HepG2 (cell line): ENCODE data around the gene MRFAP1L1. TPM values are rescaled to one million over a fixed set of nuclear protein-coding genes. Genes with fewer than 3 reads are reported as not detected.

Experiments
- ATAC-seq: fragments of 200-7000 bp; cut with Tn5 transposase; 3 replicates; pipeline ENCODE4 v1.9.1; 2020; ENCODE audit warnings: mild to moderate bottlenecking, moderate library complexity
- BruUV-seq: library from RNA; stranded (reverse); fragments of 400-500 nt; replicated peaks from 2 replicates; lab custom pipeline; 2021; lab: Mats Ljungman, UMichigan
- CTCF ChIA-PET: fragments of 300-600 bp; formaldehyde crosslinking; extraction: SDS; loops from one replicate; lab custom pipeline; 2021; ENCODE audit warnings: low total read pairs, inconsistent platforms, low intra/inter-chr PET ratio; lab: Yijun Ruan, JAX
- POLR2A ChIA-PET: fragments of 350-600 bp; sonication (Branson Sonifier 250); formaldehyde crosslinking; loops from one replicate; lab custom pipeline; 2020; ENCODE audit warnings: antibody characterized with exemption, inconsistent platforms; lab: Yijun Ruan, JAX
- DNase-seq: peaks from one replicate; pipeline ENCODE4 v3.0.0-alpha.2; 2015; ENCODE audit warnings: low spot score
- FAIRE-seq: peaks from 3 replicates; lab custom pipeline; 2011; peaks lifted over from hg19 to GRCh38; lab: Jason Lieb, UNC
- H2AFZ ChIP-seq: one replicate; pipeline ENCODE4 v1.6.1; 2011; ENCODE audit warnings: low read length, inconsistent platforms
- H3K27ac ChIP-seq: fragments of 300-600 bp; 3 replicates; pipeline ENCODE4 v1.8.0; 2011; ENCODE audit warnings: mixed run types, mild to moderate bottlenecking, mixed read lengths, low read length, inconsistent platforms; ENCODE audit not compliant: insufficient read depth; ENCODE audit errors: extremely low read length
- H3K27me3 ChIP-seq, 2 experiments: fragments of 200-600 bp in 1 of 2; 2 replicates in 1 of 2; 3 replicates in 1 of 2; pipeline versions ENCODE4 v1.6.0 to v1.8.0; 2011; ENCODE audit warnings: low read length in 2 of 2, mild to moderate bottlenecking in 2 of 2, moderate library complexity in 2 of 2, inconsistent platforms in 1 of 2; ENCODE audit not compliant: insufficient read depth in 2 of 2, control insufficient read depth in 1 of 2
- H3K36me3 ChIP-seq, 2 experiments: fragments of 200-600 bp in 1 of 2; replicated peaks in 1 of 2; 2 replicates in 1 of 2; 3 replicates in 1 of 2; pipeline versions ENCODE4 v1.5.1 to v1.8.0; 2011; ENCODE audit warnings: low read length in 2 of 2, inconsistent platforms in 1 of 2; ENCODE audit not compliant: insufficient read depth in 2 of 2, control insufficient read depth in 1 of 2
- H3K4me1 ChIP-seq: 2 replicates; pipeline ENCODE4 v1.5.1; 2012; ENCODE audit warnings: low read length, inconsistent platforms; ENCODE audit not compliant: insufficient read depth
- H3K4me2 ChIP-seq: 2 replicates; pipeline ENCODE4 v1.6.0; 2011; ENCODE audit warnings: low read depth, low read length, inconsistent platforms
- H3K4me3 ChIP-seq, 3 experiments: fragments of 200-600 bp in 1 of 3; sonication (generic), shearing (Covaris generic) in 1 of 3; replicated peaks in 1 of 3; 2 replicates each; pipeline ENCODE4 v1.5.1; 2011 to 2016; ENCODE audit warnings: low read length in 3 of 3, inconsistent platforms in 2 of 3, low read depth in 2 of 3, mild to moderate bottlenecking in 2 of 3, control low read depth in 1 of 3, mixed read lengths in 1 of 3; ENCODE audit not compliant: insufficient read depth in 1 of 3
- H3K79me2 ChIP-seq: one replicate; pipeline ENCODE4 v1.6.1; 2011; ENCODE audit warnings: low read length, inconsistent platforms; ENCODE audit not compliant: insufficient read depth
- H3K9ac ChIP-seq: 2 replicates; pipeline ENCODE4 v1.6.0; 2011; ENCODE audit warnings: mild to moderate bottlenecking, low read depth, low read length, inconsistent platforms; ENCODE audit not compliant: insufficient read depth
- H3K9me3 ChIP-seq: 2 replicates; pipeline ENCODE4 v1.5.1; 2012; ENCODE audit warnings: mild to moderate bottlenecking, low read length
- H4K20me1 ChIP-seq: 2 replicates; pipeline ENCODE4 v1.6.0; 2011; ENCODE audit warnings: inconsistent platforms, mild to moderate bottlenecking, low read length, moderate library complexity; ENCODE audit not compliant: insufficient read depth
- ARHGAP35 ChIP-seq: sonication (generic); formaldehyde crosslinking; IDR thresholded peaks from 2 replicates; pipeline ENCODE4 v1.9.0; 2022; ENCODE audit warnings: mild to moderate bottlenecking, inconsistent platforms, moderate library complexity, missing genetic modification reagents, borderline replicate concordance
- GFI1 ChIP-seq: sonication (generic); formaldehyde crosslinking; IDR thresholded peaks from 2 replicates; pipeline ENCODE4 v1.5.0; 2020; ENCODE audit warnings: missing genetic modification reagents, mild to moderate bottlenecking, borderline replicate concordance
- HOXA3 ChIP-seq: sonication (generic); formaldehyde crosslinking; IDR thresholded peaks from 2 replicates; pipeline ENCODE4 v1.5.0; 2020; ENCODE audit warnings: missing genetic modification reagents
- POLR2AphosphoS5 ChIP-seq: IDR thresholded peaks from 2 replicates; pipeline ENCODE4 v1.6.1; 2012; ENCODE audit warnings: low read depth, low read length
- RARA ChIP-seq: IDR thresholded peaks from 2 replicates; pipeline ENCODE4 v1.6.1; 2016; ENCODE audit warnings: missing genetic modification reagents, missing compliant biosample characterization
- RELA ChIP-seq: sonication (generic); formaldehyde crosslinking; IDR thresholded peaks from 2 replicates; pipeline ENCODE4 v1.4.0; 2020; ENCODE audit warnings: missing genetic modification reagents
- TFAP4 ChIP-seq: sonication (generic); IDR thresholded peaks from 2 replicates; pipeline ENCODE4 v1.6.1; 2016; ENCODE audit warnings: low read depth, borderline replicate concordance
- ZNF274 ChIP-seq: sonication (generic); formaldehyde crosslinking; IDR thresholded peaks from 2 replicates; pipeline ENCODE4 v1.5.1; 2020; ENCODE audit warnings: mild to moderate bottlenecking, missing genetic modification reagents
- ZNF558 ChIP-seq: sonication (generic); formaldehyde crosslinking; IDR thresholded peaks from 2 replicates; pipeline ENCODE4 v1.9.0; 2022; ENCODE audit warnings: mild to moderate bottlenecking, missing genetic modification reagents, borderline replicate concordance
- ZNF724P ChIP-seq: sonication (generic); formaldehyde crosslinking; IDR thresholded peaks from 2 replicates; pipeline ENCODE4 v1.8.0; 2022; ENCODE audit warnings: missing genetic modification reagents, borderline replicate concordance
- ZNF761 ChIP-seq: sonication (generic); formaldehyde crosslinking; conservative IDR thresholded peaks from 2 replicates; pipeline ENCODE4 v1.4.0; 2020; ENCODE audit warnings: mild to moderate bottlenecking, missing genetic modification reagents
- ZNF883 ChIP-seq: sonication (generic); formaldehyde crosslinking; IDR thresholded peaks from 2 replicates; pipeline ENCODE4 v1.5.1; 2020; ENCODE audit warnings: mild to moderate bottlenecking, missing genetic modification reagents; ENCODE audit errors: not compliant biosample characterization
- WGBS: methylation state at CpG from one replicate; pipeline ENCODE4 v1.1.6; 2017; ENCODE audit warnings: low lambda C conversion rate; 5-methylcytosine and 5-hydroxymethylcytosine counted together
- in situ Hi-C: cut with HindIII; loops from 2 replicates; pipeline ENCODE4 v1.10.0; 2017; ENCODE audit warnings: low pct_unique_long_range_greater_than_20kb; ENCODE audit not compliant: extremely low pct_ligation_motif_present
- intact Hi-C: fragments of 100-400 bp; cut with micrococcal nuclease; formaldehyde crosslinking; loops from one replicate; pipeline ENCODE4 v1.10.0; 2022; ENCODE audit not compliant: unreplicated experiment
- polyA plus RNA-seq, 8 experiments: library from polyadenylated mRNA; depleted of rRNA in 3 of 8; stranded (reverse) in 7 of 8; unstranded in 1 of 8; fragments of >200 nt; fragmentation: Illumina TruSeq in 4 of 8; extraction: Trizol in 4 of 8; gene quantifications; 2 replicates each; pipeline versions ENCODE4 v1.2.1 to v1.2.3, GENCODE V29; 2011 to 2016; ENCODE audit warnings: low read depth in 4 of 8, missing spikeins in 1 of 8, mixed read lengths in 1 of 8; ENCODE audit not compliant: insufficient read depth in 1 of 8
- total RNA-seq, 5 experiments: library from RNA; depleted of rRNA; stranded (reverse); fragments of >200 nt; fragmentation: Illumina TruSeq; extraction: Trizol; gene quantifications; 2 replicates each; pipeline ENCODE4 v1.2.3, GENCODE V29; 2016; ENCODE audit warnings: low read depth in 1 of 5
- TF ChIP-seq, protein P1 (sequence below): sonication (generic); formaldehyde crosslinking; IDR thresholded peaks from 2 replicates; pipeline ENCODE4 v1.5.0; 2020; ENCODE audit warnings: mild to moderate bottlenecking, missing genetic modification reagents, moderate library complexity
- TF ChIP-seq, protein P2 (sequence below): sonication (generic); formaldehyde crosslinking; IDR thresholded peaks from 2 replicates; pipeline ENCODE4 v1.8.1; 2023; ENCODE audit warnings: mild to moderate bottlenecking, missing genetic modification reagents, borderline replicate concordance
- TF ChIP-seq, protein P3 (sequence below): sonication (generic); formaldehyde crosslinking; IDR thresholded peaks from 2 replicates; pipeline ENCODE4 v1.4.0; 2020; ENCODE audit warnings: missing genetic modification reagents

Gene MRFAP1L1
- total and polyA plus RNA-seq, 2 of the 13 experiments (the other 11 are each of a cell fraction or from before 2014, with no cell fraction given) = 44.8 to 76.6 TPM

DNA sequence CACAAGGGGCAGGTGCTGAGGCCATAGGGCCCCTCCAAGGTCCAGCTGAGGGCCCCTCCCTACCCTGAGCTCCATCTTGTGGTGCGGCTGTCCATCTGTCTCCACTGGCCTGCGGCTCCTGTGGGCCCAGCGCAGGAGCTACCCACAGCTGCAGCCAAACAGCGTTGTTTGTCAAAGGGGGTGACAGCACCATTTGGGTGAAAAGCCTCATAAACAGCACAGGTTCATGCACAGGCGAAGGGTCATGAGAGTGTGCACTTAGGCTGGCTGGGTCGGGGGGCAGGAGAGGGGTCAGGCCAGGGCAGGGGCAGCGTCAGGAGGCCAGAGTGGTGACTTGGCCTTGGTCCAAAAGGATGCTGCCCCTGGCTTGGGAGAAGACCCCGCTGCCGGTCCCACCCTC lies 38.6 kb upstream of the MRFAP1L1 start:
- Histone ChIP-seq H4K20me1 (no peaks in the 10 kb centered on the region), H3K27me3 (no peaks in the 10 kb centered on the region; a peak in 1 of 5 replicates), H3K9me3 (no peaks in the 10 kb centered on the region), H3K79me2 (no peaks in the 10 kb centered on the region), H3K9ac (0 out of 2 replicates have a peak overlapping the region, but pooled peaks have one; percentile 65), H3K4me2 (peak overlapping the region; percentile 82), H3K27ac (no peak overlapping the region), H2AFZ (no peak overlapping the region), H3K4me1 (peaks cover 76% of the 10 kb centered on the region), H3K36me3 (no peaks in the 10 kb centered on the region), H3K4me3 (peak overlapping the region in 1 of 3 experiments; percentile 77; a peak in 1 of 6 replicates)
- no TSS peak for BruUV-seq
- TF ChIP-seq, protein P1, sequence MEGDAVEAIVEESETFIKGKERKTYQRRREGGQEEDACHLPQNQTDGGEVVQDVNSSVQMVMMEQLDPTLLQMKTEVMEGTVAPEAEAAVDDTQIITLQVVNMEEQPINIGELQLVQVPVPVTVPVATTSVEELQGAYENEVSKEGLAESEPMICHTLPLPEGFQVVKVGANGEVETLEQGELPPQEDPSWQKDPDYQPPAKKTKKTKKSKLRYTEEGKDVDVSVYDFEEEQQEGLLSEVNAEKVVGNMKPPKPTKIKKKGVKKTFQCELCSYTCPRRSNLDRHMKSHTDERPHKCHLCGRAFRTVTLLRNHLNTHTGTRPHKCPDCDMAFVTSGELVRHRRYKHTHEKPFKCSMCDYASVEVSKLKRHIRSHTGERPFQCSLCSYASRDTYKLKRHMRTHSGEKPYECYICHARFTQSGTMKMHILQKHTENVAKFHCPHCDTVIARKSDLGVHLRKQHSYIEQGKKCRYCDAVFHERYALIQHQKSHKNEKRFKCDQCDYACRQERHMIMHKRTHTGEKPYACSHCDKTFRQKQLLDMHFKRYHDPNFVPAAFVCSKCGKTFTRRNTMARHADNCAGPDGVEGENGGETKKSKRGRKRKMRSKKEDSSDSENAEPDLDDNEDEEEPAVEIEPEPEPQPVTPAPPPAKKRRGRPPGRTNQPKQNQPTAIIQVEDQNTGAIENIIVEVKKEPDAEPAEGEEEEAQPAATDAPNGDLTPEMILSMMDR = peak; percentile 13; the same call in 1 of the 2 replicates
- no peak for TF ChIP-seq ZNF883
- TF ChIP-seq POLR2AphosphoS5 = no peak
- TF ChIP-seq, protein P2, sequence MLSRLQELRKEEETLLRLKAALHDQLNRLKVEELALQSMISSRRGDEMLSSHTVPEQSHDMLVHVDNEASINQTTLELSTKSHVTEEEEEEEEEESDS = no peak
- TF ChIP-seq, protein P3, sequence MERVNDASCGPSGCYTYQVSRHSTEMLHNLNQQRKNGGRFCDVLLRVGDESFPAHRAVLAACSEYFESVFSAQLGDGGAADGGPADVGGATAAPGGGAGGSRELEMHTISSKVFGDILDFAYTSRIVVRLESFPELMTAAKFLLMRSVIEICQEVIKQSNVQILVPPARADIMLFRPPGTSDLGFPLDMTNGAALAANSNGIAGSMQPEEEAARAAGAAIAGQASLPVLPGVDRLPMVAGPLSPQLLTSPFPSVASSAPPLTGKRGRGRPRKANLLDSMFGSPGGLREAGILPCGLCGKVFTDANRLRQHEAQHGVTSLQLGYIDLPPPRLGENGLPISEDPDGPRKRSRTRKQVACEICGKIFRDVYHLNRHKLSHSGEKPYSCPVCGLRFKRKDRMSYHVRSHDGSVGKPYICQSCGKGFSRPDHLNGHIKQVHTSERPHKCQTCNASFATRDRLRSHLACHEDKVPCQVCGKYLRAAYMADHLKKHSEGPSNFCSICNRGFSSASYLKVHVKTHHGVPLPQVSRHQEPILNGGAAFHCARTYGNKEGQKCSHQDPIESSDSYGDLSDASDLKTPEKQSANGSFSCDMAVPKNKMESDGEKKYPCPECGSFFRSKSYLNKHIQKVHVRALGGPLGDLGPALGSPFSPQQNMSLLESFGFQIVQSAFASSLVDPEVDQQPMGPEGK (CRISPR knock-in tag) = 0 out of 2 replicates have a peak, but pooled peaks have one; percentile 15
- TF ChIP-seq ZNF724P (CRISPR knock-in tag) = no peak
- 0 out of 2 replicates have a peak, but pooled peaks have one; percentile 42 for TF ChIP-seq ZNF274
- TF ChIP-seq HOXA3 = 0 out of 2 replicates have a peak, but pooled peaks have one; percentile 1
- no peak for TF ChIP-seq ZNF761 (CRISPR knock-in tag)
- TF ChIP-seq ARHGAP35 (CRISPR knock-in tag) = peak; percentile 28; the same call in 1 of the 2 replicates
- no peak for TF ChIP-seq ZNF558 (CRISPR knock-in tag)
- TF ChIP-seq GFI1 = no peak
- no peak for TF ChIP-seq RELA (CRISPR knock-in tag)
- 0 out of 2 replicates have a peak, but pooled peaks have one; percentile 14 for TF ChIP-seq RARA
- no peak for TF ChIP-seq TFAP4
- intact Hi-C loops = no loop called here
- FAIRE-seq (no peak), DNase-seq (no peak), ATAC-seq (no peak)
- in situ Hi-C loops = no loop called here
- CTCF ChIA-PET = no interaction called here
- POLR2A ChIA-PET = interaction anchor here (1.2 to 9.9 kb wide), 5 partner anchors 14 to 145 kb away, joined by 4 to 207 read pairs (median 18); no protein-coding TSS in a partner anchor
- 53% methylated on average over 6 of the region's 9 CpGs for WGBS
